ENCODE measurements around the gene PTTG1. TPM values are rescaled to one million over a fixed set of nuclear protein-coding genes. Genes with fewer than 3 reads are reported as not detected.

PTTG1 gene
- total and polyA plus RNA-seq, 7 donors, result 1.8 to 93.8 (median 11.9) TPM

- H3K27me3 ChIP-seq, result no peaks in the 10 kb centered on the region
- H3K9me3 ChIP-seq, result no peaks in the 10 kb centered on the region
- DNase-seq, result no peak
- H3K4me3 ChIP-seq, result no peak overlapping the region
- H3K27ac ChIP-seq, result no peak overlapping the region
- WGBS, 2 donors, result 72 to 83% methylated on average over 2 of the region's 2 CpGs
- TF ChIP-seq POLR2A (IDR thresholded peaks at IDR 0.05) (no peak), POLR2AphosphoS5 (IDR thresholded peaks at IDR 0.05) (no peak), CTCF (IDR thresholded peaks at IDR 0.05) (no peak), EP300 (IDR thresholded peaks at IDR 0.05) (no peak)
- H3K36me3 ChIP-seq, result no peaks in the 10 kb centered on the region
- H3K4me1 ChIP-seq, result no peaks in the 10 kb centered on the region
- intact Hi-C loops (cut with DNase I), result no loop called here
Measured at GRCh38 chr5:160378330-160378729, 43.3 kb upstream of the PTTG1 start.

GRCh38 chr5:160379511-160379910 is 42.1 kb upstream of the PTTG1 start:
- no peaks in the 10 kb centered on the region for H3K27me3 ChIP-seq
- 25 to 39% methylated on average over 4 of the region's 4 CpGs for WGBS, 2 donors
- H3K4me1 ChIP-seq, result no peaks in the 10 kb centered on the region
- H3K36me3 ChIP-seq, result no peaks in the 10 kb centered on the region
- no peak for DNase-seq
- no peak for TF ChIP-seq CTCF (IDR thresholded peaks at IDR 0.05)
- no peak for TF ChIP-seq POLR2AphosphoS5 (IDR thresholded peaks at IDR 0.05)
- TF ChIP-seq EP300 (IDR thresholded peaks at IDR 0.05), result no peak
- TF ChIP-seq POLR2A (IDR thresholded peaks at IDR 0.05), result no peak
- no peaks in the 10 kb centered on the region for H3K9me3 ChIP-seq
- intact Hi-C loops (cut with DNase I), result no loop called here
- H3K27ac ChIP-seq, result no peak overlapping the region
- no peak overlapping the region for H3K4me3 ChIP-seq

GRCh38 chr5:160380041-160380440 is 41.6 kb upstream of the PTTG1 start:
- Histone ChIP-seq H3K4me3 (no peak overlapping the region), H3K9me3 (no peaks in the 10 kb centered on the region), H3K36me3 (no peaks in the 10 kb centered on the region), H3K27ac (no peak overlapping the region), H3K27me3 (no peaks in the 10 kb centered on the region), H3K4me1 (no peaks in the 10 kb centered on the region)
- intact Hi-C loops (cut with DNase I), result no loop called here
- 81 to 87% methylated on average over 2 of the region's 2 CpGs for WGBS, 2 donors
- DNase-seq, result no peak
- TF ChIP-seq CTCF (IDR thresholded peaks at IDR 0.05) (no peak), EP300 (IDR thresholded peaks at IDR 0.05) (no peak), POLR2AphosphoS5 (IDR thresholded peaks at IDR 0.05) (no peak), POLR2A (IDR thresholded peaks at IDR 0.05) (no peak)

- H3K27me3 ChIP-seq, result no peaks in the 10 kb centered on the region
- no peaks in the 10 kb centered on the region for H3K4me1 ChIP-seq
- H3K9me3 ChIP-seq, result peaks cover 0 to 5% (median 3%) of the 10 kb centered on the region in 4 donors
- no peak overlapping the region for H3K27ac ChIP-seq
- no peak for DNase-seq
- intact Hi-C loops (cut with DNase I), result no loop called here
- TF ChIP-seq POLR2AphosphoS5 (IDR thresholded peaks at IDR 0.05) (no peak), POLR2A (IDR thresholded peaks at IDR 0.05) (no peak), EP300 (IDR thresholded peaks at IDR 0.05) (no peak), CTCF (IDR thresholded peaks at IDR 0.05) (no peak)
- 61 to 66% methylated on average over 3 of the region's 3 CpGs for WGBS, 2 donors
- no peaks in the 10 kb centered on the region for H3K36me3 ChIP-seq
- H3K4me3 ChIP-seq, result no peak overlapping the region
Measured at GRCh38 chr5:160382346-160382745, 39.3 kb upstream of the PTTG1 start.

- H3K9me3 ChIP-seq, result peaks cover 0 to 10% (median 3%) of the 10 kb centered on the region in 4 donors
- DNase-seq, result no peak
- H3K27ac ChIP-seq, result no peak overlapping the region
- H3K36me3 ChIP-seq, result no peaks in the 10 kb centered on the region
- H3K4me3 ChIP-seq, result no peak overlapping the region
- intact Hi-C loops (cut with DNase I), result no loop called here
- 91 to 100% methylated on average over 1 of the region's 1 CpG for WGBS, 2 donors
- no peaks in the 10 kb centered on the region for H3K27me3 ChIP-seq
- no peaks in the 10 kb centered on the region for H3K4me1 ChIP-seq
- TF ChIP-seq EP300 (IDR thresholded peaks at IDR 0.05) (no peak), CTCF (IDR thresholded peaks at IDR 0.05) (no peak), POLR2A (IDR thresholded peaks at IDR 0.05) (no peak), POLR2AphosphoS5 (IDR thresholded peaks at IDR 0.05) (no peak)
Measured at GRCh38 chr5:160384681-160385080, 37.0 kb upstream of the PTTG1 start.
